Body of pancreas (tissue), 4 donors: Measurements from ENCODE around the gene KDM3A. TPM values are rescaled to one million over a fixed set of nuclear protein-coding genes. Genes with fewer than 3 reads are reported as not detected.

ENCODE experiments used
- ATAC-seq: fragments of 150-250 bp; one replicate; pipeline ENCODE4 v1.9.1; 2016
- DNase-seq, 4 donors: peaks; one replicate each; pipeline ENCODE4 v3.0.0-alpha.2; 2019
- H3K27ac ChIP-seq, 4 donors: fragments of 200-600 bp; sonication (generic); 1 replicate in 3 of 4; 2 replicates in 1 of 4; pipeline versions ENCODE4 v1.5.1 to v1.6.1; 2016 to 2019; ENCODE audit warnings: mild to moderate bottlenecking in 1 of 4, mixed read lengths in 1 of 4, moderate library complexity in 1 of 4
- H3K27me3 ChIP-seq, 2 donors: fragments of 200-600 bp; sonication (generic); one replicate each; pipeline ENCODE4 v1.6.0; 2016; ENCODE audit warnings: mild to moderate bottlenecking in 1 of 2
- H3K36me3 ChIP-seq, 2 donors: fragments of 200-600 bp; sonication (generic); replicated peaks in 1 of 2; 2 replicates each; pipeline ENCODE4 v1.5.1; 2016; ENCODE audit warnings: low read depth in 2 of 2; ENCODE audit not compliant: insufficient read depth in 1 of 2
- H3K4me1 ChIP-seq: fragments of 200-600 bp; sonication (generic); one replicate; pipeline ENCODE4 v1.6.0; 2016
- H3K4me3 ChIP-seq, 2 donors: fragments of 200-600 bp; sonication (generic); 1 replicate in 1 of 2; 2 replicates in 1 of 2; pipeline ENCODE4 v1.5.1; 2016 to 2019
- H3K9me3 ChIP-seq, 3 donors: fragments of 200-600 bp; sonication (generic); 1 replicate in 2 of 3; 2 replicates in 1 of 3; pipeline ENCODE4 v1.5.1; 2016
- CTCF ChIP-seq, 7 experiments: fragments of 450-650 bp in 4 of 7; fragments of 200-600 bp in 3 of 7; sonication (generic) in 3 of 7; IDR thresholded peaks; one replicate each; pipeline ENCODE4 v1.5.1; 2016 to 2019; ENCODE audit warnings: antibody characterized with exemption in 7 of 7
- POLR2A ChIP-seq, 3 donors: fragments of 450-650 bp; IDR thresholded peaks; one replicate each; pipeline ENCODE4 v1.6.1; 2016; ENCODE audit warnings: antibody characterized with exemption in 3 of 3, mild to moderate bottlenecking in 2 of 3
- WGBS, 2 donors: methylation state at CpG; one replicate each; pipeline ENCODE4 v1.1.5; 2017; 5-methylcytosine and 5-hydroxymethylcytosine counted together
- intact Hi-C: fragments of 100-400 bp; cut with DNase I; formaldehyde crosslinking; loops from one replicate; pipeline ENCODE4 v1.15.1; 2023
- total RNA-seq, 2 donors: library from RNA; depleted of rRNA; stranded (reverse); fragments of >200 nt; gene quantifications; one replicate each; pipeline ENCODE4 v1.1.0, GENCODE V29; 2016

Gene KDM3A
- total RNA-seq, 2 donors from 2014 or later = 34.0 to 47.8 TPM

DNA sequence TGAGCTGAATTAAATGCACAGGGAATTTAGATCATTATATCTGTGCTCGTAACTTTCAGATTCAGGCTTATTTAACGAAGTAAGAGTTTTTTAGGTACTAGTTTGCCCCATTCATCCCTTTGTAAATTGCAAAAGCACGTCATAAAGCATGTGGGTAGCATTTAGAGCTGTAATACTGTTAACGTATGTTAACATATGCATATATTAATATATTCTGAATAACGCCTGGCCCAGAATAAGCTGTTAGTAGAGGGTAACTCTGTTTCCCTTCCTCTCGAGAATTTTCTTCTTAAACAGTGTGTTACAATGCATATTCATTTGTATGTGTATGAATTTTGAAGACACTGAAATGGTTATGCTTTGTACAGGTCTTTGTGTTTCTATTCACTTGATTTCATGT lies 30.5 kb downstream of the KDM3A start:
- ATAC-seq (no peak), DNase-seq (no peak)
- Histone ChIP-seq H3K27ac (no peak overlapping the region), H3K27me3 (no peaks in the 10 kb centered on the region), H3K4me1 (peaks cover 39% of the 10 kb centered on the region), H3K9me3 (no peaks in the 10 kb centered on the region), H3K36me3 (peaks cover 0 to 12% of the 10 kb centered on the region in 2 donors), H3K4me3 (no peak overlapping the region)
- TF ChIP-seq CTCF (IDR thresholded peaks at IDR 0.05) = no peak
- no peak for TF ChIP-seq POLR2A (IDR thresholded peaks at IDR 0.05)
- intact Hi-C loops = no loop called here
- WGBS, 2 donors = 92 to 93% methylated on average over 6 of the region's 6 CpGs

DNA sequence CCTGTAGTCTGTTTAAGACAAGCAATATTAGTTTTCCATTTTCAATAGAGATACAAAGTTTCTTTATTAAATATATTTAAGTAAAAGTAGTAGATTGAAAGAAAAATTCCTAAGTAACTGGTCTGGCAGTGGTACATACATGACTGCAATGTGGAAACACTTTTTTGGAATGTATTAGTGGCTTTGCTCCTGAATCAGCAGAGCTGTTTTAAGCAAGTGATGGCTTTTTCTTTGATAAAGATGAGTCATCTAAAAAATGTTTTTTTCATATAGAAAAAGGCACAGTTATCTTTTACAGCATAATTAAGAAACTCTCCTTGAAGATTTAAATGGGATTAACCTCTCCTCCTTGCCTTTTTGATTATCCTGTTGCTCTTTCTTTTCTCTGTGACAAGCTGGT lies 34.9 kb downstream of the KDM3A start:
- no peak for ATAC-seq
- peaks cover 22% of the 10 kb centered on the region for H3K4me1 ChIP-seq
- DNase-seq = no peak
- no peaks in the 10 kb centered on the region for H3K27me3 ChIP-seq
- peak overlapping the region in 2 of 4 donors; percentile 33 to 37 for H3K27ac ChIP-seq
- peaks cover 0 to 19% of the 10 kb centered on the region in 2 donors for H3K36me3 ChIP-seq
- no peaks in the 10 kb centered on the region for H3K9me3 ChIP-seq
- intact Hi-C loops = no loop called here
- TF ChIP-seq CTCF (IDR thresholded peaks at IDR 0.05) = no peak
- TF ChIP-seq POLR2A (IDR thresholded peaks at IDR 0.05) = no peak
- no peak overlapping the region for H3K4me3 ChIP-seq

GRCh38 chr2:86476918-86477317 lies 35.7 kb downstream of the KDM3A start:
- intact Hi-C loops = no loop called here
- peaks cover 0 to 19% of the 10 kb centered on the region in 2 donors for H3K36me3 ChIP-seq

DNA sequence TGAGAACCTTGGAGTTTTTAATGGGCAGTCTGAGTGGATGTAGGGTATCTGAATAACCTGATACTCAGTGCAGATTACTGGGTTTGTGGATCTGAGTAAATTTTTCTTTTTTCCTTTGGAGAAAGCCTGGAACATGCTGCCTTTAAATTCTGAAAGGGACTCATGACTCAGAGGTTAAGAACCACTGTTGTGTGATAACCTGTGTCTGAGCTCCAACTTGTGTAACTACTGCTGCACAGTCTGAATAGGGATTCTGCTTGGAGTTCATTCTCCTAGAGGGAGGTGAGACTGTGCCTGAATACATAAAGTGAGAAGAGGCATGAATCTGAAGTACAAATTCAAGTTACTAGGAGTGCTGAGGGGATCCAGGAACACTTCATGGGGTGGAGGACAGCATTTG lies 36.2 kb downstream of the KDM3A start:
- Histone ChIP-seq H3K27ac (peak overlapping the region; percentile 6 to 59 (median 35)), H3K4me3 (no peak overlapping the region), H3K4me1 (peaks cover 22% of the 10 kb centered on the region), H3K9me3 (no peaks in the 10 kb centered on the region), H3K36me3 (peaks cover 0 to 19% of the 10 kb centered on the region in 2 donors), H3K27me3 (no peaks in the 10 kb centered on the region)
- intact Hi-C loops = no loop called here
- DNase-seq = no peak
- no peak for TF ChIP-seq POLR2A (IDR thresholded peaks at IDR 0.05)
- ATAC-seq = peak; percentile 47

More at GRCh38 chr2:86476918-86477317, 35.7 kb downstream of the KDM3A start:
- TF ChIP-seq CTCF (IDR thresholded peaks at IDR 0.05) = no peak
- TF ChIP-seq POLR2A (IDR thresholded peaks at IDR 0.05) = no peak
- Histone ChIP-seq H3K27ac (peak overlapping the region; percentile 6 to 59 (median 35)), H3K9me3 (no peaks in the 10 kb centered on the region), H3K4me3 (no peak overlapping the region), H3K27me3 (no peaks in the 10 kb centered on the region), H3K4me1 (peaks cover 22% of the 10 kb centered on the region)
- peak; percentile 24 for ATAC-seq
- peak in 3 of 4 donors; percentile 33 to 46 (median 37) for DNase-seq
- WGBS, 2 donors = 11 to 19% methylated on average over 3 of the region's 3 CpGs

GRCh38 chr2:86480105-86480504 lies 38.9 kb downstream of the KDM3A start:
- H3K36me3 ChIP-seq = peaks cover 5 to 27% of the 10 kb centered on the region in 2 donors
- 50 to 51% methylated on average over 7 of the region's 7 CpGs for WGBS, 2 donors
- no peaks in the 10 kb centered on the region for H3K9me3 ChIP-seq
- no peak for ATAC-seq
- DNase-seq = peak in 3 of 4 donors; percentile 16 to 22 (median 17)
- H3K4me1 ChIP-seq = peaks cover 22% of the 10 kb centered on the region
- intact Hi-C loops = loop anchor here (10.0 kb wide), 1 partner anchor 355 kb away; no protein-coding TSS in a partner anchor
- TF ChIP-seq POLR2A (IDR thresholded peaks at IDR 0.05) (no peak), CTCF (IDR thresholded peaks at IDR 0.05) (no peak)
- H3K4me3 ChIP-seq = no peak overlapping the region
- peak overlapping the region in 2 of 4 donors; percentile 5 to 26 for H3K27ac ChIP-seq
- no peaks in the 10 kb centered on the region for H3K27me3 ChIP-seq
